Activated CD4-positive, alpha-beta T cell treated with anti-CD3 and anti-CD28 coated beads, Interleukin-2, Interleukin-4, amounts not matched to agents 100 ng/mL and 50 ng/mL, durations not matched to agents 16 hours and 8 hours (primary cell): Measurements from ENCODE around the gene DGKQ.
"Not testable (repeated sequence)": the region's sequence is repeated elsewhere in the genome, so short reads cannot be mapped to it uniquely, and the experiment has no call there.

Experiments
- DNase-seq: peaks from one replicate; pipeline ENCODE4 v3.0.0-alpha.2; 2020; ENCODE audit warnings: low spot score

DGKQ gene

DNA sequence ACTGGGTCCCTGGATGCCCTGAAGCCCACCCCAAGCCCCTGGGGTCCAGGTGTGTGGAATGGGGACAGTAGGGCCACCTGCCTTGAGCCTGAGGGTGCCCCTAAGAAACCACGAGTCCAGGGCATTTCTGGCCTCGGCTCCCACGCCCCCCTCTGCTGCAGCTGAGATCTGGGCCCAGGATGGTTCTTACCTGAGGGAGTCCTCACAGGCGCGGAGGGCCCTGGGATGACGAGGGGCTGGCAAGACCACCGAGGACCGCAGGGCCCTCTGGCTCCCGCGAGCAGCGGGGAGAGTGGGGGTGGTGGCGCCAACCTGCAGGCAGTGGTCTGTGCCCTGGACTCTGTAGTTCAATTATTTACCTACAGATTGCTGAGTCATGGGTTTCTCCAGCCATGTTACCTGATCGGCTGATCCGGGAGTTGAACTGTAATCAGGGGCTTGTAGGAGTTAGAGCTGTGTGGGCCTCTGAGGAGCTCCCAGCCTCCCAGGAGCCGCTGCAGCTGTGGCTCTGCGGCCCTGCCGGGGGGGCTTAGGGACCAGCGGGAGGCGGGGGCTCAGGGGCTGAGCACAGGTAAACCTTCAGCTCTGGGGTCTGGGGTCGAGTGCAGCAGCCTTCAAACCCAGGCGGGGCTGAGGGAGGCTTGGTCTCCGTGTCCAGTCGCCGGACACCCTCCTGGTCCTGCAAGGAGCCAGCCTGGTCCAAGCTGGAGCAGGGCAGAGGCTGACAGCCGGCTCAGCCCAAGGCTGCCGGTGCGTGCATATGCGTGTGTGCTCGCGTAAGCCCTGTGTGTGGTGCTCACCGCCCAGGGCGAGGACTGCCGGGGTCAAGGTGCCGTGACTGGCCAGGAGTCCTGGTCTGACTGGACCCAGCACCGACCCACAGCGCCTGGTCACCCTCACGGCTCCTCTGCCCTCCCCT is 20.0 kb upstream of the DGKQ start, which contains the start of gene SLC26A1:
Gene SLC26A1 (minus strand): TSS at position 294 of the 919 bp plus-strand sequence. CDS start 1,701 bp downstream, outside the sequence.
- no peak for DNase-seq

DNA sequence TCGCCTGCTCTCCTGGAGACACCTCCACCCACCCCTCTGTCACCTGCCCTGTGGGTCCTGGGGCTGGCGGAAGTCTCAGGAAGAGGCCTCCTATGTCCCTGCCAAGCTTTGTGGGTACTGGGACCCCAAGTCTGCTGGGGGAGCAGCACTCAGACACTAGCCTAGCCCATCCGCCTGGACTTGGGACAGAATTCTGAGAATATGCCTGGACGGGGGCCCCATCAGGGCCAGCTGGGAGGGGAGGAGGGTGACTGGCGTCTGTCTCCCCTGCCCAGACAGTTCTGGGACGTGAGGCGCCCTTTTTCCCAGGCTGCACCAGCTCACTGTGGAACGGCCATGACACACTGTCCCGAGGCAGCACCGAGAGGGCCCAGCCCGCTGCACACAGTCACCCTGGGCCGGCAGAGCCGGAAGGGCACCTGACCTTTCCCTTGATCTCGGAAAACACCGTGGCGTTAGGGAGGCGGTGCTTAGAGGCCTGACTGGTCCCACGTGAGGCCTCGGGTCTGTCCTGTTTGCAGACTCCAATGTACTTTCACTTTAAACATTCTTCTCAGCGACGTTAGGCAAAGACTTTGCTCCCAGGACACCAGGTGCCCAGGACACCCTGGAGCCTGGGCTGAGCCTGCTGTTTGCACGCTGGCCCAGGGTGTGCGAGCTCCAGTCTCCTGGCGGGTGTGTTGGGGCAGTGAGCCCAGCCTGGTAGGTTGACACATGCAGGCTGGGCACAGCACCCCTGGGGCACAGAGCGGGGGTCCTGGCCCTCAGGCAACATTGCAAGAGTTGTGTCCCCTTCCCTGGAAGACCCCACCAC is 19.1 kb upstream of the DGKQ start:
- DNase-seq = no peak

DNA sequence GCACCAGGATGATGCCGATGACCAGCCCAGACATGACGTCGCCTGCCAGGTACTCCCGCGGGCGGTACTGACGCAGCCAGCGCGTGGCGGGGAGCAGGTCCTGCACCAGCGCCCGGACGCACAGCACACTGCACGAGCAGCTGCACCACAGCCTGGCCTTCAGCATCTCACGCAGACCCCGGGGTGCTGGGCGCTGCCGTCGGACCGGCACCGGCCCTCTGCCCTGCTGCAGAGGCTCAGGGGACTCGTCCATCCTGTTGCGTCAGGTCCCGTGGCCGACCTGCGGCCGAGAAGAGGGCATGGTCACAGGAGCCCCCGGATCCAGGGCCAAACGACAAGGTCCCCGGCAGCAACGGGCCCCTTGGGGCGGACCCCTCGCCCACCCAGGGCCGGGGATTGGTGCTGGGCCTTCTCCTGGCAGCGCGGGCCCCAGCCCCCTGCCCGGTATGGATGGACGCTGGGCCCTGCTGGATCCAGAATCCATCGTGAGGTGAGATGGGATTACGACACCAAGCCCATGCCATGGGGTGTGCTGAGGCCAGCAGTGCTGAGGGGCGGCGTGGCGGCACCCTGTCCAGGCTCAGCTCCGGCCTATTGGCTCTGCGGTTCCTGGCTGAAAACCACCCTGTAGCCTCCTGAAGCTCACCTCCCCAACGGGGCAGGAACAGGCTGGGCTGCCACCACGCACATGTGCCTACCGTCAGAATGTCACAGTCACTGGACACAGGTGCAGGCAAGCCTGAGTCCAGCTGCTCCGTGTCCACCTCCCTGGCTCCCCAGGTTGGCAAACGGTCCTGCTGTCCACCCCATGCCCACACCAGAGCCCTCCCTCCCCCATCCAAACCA is 18.3 kb upstream of the DGKQ start:
- DNase-seq = no peak

DNA sequence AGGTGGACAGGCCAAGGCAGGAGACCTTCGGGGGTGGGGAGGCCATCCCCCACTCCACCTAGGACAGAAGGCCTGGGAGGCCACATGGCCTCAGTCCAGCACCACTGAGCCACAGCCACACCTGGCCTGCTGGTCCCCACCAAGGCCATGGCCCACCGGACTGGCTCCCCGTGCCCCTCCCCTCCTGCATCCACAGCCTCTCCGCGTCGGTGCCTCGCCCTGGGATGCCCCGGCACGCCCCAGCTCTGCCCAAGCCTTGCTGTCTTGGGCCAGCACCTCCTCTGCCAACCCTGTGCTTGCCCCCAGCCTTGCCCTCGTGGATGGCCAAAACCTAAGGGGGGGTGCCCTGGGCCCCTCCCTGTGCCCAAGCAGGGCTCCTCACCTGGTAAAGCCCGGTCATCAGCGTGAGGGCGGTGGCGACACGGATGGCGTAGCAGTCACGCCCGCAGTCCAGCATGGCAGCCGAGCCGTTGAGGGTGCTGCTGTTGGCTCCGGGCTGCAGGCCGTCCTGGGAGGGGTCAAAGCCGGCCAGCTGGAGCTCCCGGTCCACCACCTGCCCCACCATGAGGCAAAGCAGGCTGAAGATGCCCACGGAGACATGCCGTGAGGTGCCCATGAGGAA is 17.5 kb upstream of the DGKQ start:
- DNase-seq = no peak

DNA sequence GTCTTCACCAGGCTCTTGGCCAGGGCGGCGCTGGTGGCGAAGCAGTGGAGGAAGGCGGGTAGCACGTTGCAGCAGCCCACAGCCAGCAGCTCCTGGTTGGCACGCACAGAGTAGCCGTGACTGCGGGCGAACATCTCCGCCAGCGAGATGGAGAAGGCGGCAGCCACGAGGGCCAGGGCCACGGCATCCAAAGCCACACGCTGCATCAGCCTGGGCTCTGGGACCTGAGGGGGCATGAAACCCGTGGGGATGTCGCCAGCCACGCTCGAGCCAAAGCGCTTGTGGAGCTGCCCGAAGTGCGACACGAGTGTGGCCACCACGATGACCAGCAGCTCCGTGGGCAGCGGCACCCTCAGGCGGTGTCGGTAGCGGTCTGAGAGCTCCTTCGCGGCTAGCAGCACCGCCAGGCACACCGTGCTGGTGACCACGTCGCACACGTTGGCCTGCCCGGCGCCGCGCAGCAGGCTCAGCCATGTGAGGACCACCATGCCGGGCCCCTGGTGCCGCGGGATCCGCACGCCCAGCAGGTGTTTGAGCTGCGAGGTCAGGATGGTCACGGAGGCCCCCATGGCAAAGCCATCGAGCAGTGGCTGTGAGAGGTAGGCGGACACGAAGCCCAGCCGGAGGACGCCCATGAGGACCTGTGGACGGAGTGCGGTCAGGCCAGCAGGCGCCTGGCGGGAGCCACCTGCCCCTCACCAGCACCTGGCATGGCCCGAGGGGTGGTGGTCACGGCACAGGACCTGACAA is 16.5 kb upstream of the DGKQ start:
- DNase-seq = no peak

DNA sequence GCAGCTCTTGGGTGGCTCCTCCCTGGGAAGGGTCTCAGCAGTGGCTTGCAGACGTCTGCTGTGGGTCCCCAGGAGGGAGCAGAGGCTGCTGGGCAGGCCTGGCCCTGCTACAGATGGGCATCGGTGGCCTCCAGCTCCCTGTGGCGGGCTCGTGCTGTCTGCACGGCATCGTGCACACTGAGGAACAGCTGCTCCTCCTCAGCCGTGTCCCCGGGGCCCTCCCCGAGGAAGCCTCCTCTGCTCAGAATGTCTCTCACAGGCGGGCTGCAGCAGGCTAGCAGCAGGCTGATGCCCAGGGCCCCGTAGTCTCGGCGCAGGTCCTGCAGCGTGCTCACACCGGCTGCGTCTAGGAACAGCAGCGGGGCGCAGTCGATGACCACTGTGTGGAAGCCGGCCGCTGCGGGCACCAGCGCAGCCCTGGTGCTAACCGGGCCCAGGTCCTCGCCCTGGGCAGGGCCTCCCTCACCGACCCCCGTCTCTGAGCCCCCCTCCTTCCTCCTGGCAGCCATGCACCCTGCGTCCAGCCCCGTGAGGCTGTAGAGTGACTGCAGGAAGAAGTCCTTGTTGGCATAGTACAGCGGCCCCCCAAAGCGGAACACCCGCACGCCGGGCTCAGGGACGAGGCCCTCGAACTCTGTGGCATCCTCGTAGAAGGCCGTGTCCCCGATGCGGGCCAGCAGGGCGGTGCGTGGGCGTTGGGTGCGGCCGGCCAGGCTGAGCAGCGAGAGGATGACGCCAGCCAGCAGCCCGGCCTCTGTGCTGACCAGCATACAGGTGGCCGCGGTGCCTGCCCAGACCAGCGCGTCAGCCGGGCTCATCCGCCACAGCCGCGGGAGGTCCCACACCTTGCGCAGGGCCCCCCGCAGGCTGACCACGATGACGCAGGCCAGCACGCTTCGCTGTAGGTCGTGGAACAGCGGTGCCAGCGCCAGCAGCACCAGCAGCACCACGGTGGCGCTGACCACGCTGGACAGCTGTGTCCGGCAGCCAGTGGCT is 15.7 kb upstream of the DGKQ start:
- no peak for DNase-seq

DNA sequence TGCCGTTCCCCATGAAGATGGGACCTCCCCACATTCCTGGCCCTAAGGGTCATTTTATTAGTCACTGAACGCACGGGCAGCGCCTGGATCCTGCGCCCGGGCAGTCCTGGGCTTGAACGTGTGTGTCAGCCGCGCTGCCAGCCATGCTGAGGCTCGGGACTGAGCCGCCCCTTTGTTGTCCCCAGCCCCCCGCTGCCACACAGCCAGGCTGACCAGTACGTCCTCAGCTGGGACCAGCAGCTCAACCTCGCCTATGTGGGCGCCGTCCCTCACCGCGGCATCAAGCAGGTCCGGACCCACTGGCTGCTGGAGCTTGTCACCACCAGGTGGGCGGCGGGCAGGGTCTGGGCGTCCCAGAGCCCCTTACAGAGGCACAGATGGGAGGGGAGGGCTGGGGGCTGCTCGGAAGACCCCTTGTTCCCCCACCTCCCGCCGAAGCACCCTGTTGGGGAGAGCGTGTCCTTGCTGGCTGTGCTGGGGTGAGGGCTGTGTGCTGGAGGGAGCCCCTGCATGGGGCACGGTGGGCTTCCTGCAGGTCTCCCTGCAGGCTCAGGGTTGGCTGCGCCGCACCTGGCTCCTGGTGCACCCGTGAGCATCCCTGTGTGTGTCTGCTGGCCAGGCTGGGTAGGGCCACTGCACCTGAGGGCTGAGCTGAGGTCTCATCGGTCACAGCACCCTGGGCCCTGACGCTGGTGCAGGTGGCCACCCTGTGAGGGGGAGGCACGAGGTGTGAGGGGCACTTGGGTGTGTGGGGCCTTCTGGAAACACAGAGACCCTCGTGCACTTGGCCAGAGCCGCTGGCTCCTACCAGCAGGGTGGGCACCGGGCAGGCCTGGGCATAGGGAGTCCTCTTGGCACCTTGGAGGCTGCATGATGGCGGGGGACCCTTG is 14.5 kb upstream of the DGKQ start:
- no peak for DNase-seq

DNA sequence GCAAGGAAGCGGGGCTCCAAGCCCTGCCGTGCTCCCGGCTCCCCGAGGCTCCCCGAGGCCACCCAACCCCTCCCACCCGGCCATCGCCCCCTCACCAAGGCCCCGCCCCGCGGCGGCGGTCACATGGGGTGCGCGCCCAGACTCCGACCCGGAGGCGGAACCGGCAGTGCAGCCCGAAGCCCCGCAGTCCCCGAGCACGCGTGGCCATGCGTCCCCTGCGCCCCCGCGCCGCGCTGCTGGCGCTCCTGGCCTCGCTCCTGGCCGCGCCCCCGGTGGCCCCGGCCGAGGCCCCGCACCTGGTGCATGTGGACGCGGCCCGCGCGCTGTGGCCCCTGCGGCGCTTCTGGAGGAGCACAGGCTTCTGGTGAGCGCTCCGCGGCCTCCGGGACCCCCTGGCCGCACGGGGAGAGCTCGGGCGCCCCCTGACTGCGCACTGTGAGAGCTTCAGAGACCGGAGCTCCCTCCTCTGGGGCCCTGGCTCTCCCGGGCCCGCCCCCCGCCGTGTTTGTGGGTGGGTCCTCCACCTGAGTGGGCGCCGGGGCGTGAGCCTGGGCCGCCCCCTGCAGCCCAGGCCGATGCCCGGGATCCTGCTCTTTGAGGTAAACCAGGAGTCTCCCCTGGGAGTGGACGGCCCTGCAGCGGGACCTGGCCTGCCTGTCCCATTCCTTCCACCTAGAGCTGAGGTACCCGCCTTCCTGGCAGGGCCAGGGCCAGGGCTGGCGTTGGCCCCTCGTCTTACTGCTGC is 13.7 kb upstream of the DGKQ start, which contains the start of gene IDUA:
Gene IDUA (plus strand): TSS at position 166 of the 745 bp plus-strand sequence. CDS start 41 bp downstream, at position 207.
- DNase-seq = peak; percentile 79

DNA sequence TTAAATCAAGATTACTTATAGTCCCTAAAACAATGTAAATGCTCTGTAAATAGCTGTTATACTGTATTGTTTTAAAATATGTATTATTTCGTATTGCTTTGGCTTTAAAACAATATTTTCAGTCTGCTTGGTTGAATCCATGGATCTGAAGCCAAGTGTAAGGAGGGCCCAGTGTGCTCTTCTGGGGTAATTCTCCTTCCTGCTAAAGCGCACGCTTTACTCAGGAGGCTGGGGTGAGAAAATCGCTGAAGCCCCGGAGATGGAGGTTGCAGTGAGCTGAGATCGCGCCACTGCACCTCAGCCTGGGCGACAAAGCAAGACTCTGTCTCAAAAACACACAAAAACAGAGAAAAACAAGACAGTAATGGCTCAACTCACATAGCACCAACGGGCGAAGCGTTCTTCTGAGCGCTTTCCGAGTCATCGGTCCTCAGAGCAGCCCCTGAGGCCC is 13.1 kb upstream of the DGKQ start:
- DNase-seq = no peak

DNA sequence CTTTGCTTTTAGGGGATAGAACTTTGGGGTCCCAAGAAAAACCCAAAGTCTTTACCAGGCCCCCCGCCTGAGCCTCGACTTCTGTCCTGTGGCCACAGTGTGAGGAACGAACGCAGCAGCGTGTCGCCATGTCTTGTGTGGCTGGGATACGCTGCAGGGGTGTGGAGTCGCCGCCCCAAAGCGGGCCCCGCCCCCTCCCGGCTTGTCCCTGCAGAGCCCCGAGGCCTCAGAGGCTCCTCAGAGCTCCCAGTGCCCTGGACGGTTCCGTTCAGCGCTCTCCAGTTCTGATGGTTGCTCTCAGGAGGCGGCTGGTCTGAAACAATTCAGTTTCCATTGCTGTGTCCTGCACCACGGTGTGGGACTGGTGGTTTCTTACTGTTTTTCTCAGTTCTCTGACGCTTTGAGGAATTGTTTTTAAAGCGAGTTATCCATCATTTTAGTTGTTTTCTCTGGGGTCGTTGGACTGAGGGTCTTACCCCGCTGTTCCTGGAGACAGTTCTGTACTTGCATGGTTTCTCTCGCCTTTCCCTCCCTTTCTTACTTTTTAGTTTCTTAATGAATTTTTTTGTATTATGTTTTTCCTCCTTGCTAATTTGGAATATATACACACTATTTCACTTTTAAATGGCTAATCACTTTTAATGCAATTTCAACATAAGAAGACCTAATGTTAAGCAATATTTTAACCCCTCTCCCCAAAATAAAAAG is 11.9 kb upstream of the DGKQ start:
- peak; percentile 58 for DNase-seq

DNA sequence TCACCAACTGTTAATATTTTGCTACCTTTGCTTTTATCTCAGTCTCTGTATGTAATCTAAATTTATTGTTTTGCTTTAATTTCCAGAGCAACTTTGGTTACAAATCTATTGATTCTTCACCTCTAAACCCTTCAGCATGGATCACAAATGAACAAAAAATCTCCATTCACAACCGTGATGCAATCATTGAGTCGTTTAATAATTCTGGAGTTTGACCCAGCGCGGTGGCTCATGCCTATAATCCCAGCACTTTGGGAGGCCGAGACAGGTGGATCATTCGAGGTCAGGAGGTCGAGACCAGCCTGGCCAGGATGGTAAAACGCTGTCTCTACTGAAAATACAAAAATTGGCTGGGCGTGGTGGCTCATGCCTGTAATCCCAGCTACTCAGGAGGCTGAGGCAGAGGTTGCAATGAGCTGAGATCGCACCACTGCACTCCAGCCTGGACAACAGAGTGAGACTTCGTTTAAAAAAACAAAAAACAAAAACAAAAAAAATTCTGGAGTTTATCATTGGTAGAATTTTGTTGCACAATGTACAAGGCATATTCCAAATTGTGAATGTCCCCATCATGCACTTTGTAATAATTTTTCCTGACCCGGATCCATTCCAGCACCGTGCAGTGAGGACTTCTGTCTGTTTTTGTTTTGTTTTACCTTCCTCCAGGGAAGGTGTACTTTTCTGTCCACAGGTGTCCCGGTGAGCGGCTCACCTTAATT is 11.1 kb upstream of the DGKQ start:
- DNase-seq = no peak

DNA sequence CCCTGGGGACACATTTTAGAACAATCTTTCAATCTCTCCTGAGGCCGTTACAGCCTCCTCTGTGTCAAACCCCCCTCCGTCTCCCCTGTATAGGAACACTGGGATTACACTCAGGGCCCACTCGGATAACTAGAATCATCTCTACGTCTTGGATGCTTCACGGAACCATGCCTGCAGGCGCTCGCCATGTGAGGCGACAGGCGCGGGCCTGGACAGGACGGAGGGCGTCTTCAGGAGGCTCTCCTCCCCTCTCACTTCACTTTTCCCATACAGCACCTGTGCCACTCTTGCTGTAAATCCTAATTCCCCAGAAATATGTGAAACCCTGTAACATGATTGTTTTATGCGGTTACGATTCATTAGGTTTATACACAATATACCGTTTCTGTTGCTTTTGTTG is 9.4 kb upstream of the DGKQ start:
- DNase-seq = no peak

DNA sequence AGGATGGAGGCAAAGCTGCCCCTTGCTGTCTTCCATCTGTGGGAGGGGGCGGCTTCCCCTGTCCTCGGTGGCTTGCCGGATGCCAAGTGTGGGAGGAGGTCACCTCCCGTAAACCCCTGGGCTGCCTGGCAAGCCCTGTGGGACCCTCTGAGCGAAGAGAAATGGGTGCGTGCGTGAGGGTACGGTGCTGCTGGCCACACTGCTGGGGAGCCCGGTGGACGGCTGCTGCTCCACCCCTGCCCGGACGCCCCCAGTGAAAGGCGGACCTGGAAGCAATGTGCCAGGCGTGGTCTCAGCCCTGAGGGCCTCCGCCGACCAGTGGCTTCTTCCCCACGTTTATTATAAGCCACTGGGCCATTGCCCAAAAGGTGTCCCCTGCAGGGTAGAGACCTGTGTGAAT is 8.9 kb upstream of the DGKQ start:
- DNase-seq = no peak

DNA sequence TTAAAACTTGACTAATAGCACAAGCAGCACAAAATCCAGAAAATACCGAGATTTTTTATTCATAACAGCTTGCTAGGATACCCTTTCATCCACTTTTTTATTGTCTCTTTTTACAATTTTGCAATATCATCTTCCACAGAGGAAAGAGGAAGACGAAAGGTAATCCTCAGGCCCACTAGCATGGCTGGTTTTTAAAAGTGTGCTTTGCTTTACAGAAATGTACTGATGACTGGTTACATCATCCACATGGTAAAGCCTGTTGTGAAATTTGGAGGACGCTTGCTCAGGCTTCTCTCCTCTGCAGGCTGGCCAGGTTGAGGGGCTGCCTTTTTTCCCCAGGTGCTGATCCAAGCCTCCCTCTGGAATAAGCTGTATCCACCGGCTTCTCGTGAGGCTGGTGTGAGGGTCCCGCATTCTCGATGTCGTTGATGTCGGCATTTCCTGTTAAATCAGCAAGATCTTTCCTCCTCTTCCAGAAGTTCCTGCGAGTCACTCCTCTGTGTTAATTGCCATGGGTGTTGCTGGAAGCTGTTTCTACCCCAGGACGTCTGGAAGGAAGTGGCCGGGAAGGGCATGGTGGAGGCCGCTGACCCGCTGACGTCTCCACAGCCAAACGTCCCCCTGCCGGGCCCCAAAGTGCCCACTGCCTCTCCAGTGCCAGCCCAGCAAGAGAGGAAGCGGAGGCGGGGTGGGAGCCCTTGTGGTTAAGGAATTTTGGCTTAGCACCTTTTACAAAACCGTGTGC is 5.8 kb upstream of the DGKQ start:
- no peak for DNase-seq

DNA sequence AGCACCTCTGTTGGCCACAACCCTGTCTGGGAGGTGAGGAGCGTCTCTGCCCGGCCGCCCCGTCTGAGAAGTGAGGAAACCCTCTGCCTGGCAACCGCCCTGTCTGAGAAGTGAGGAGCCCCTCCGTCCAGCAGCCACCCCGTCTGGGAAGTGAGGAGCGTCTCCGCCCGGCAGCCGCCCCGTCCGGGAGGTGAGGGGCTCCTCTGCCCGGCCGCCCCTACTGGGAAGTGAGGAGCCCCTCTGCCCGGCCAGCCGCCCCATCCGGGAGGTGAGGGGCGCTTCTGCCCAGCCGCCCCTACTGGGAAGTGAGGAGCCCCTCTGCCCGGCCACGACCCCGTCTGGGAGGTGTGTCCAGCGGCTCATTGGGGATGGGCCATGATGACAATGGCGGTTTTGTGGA is 2.6 kb upstream of the DGKQ start:
- DNase-seq = not testable (repeated sequence)

DNA sequence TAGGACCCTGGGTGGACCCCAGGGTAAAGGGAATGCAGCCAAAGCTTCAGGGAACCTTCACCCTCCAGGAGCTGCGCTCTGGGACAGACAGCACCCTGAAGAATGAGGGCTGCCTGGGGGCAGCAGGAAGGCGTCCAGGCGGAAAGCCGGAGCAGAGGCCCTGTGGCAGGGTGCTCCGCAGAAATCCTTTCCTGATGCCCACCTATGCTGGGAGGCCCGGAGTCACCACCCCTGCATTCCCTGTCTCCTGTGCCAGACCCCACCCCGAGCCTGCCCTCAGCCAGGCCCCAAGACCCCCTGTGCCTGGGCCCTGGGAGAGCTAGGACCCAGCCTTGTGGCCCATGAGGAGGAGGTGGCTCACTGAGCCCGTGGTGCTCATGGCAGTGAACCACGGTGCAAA is 1.3 kb upstream of the DGKQ start:
- DNase-seq = no peak
